Measurements from ENCODE around the gene VARS2. TPM values are rescaled to one million over a fixed set of nuclear protein-coding genes. Genes with fewer than 3 reads are reported as not detected.

The VARS2 gene
- total RNA-seq, 1 donor from 2014 or later, result 28.1 TPM

DNA sequence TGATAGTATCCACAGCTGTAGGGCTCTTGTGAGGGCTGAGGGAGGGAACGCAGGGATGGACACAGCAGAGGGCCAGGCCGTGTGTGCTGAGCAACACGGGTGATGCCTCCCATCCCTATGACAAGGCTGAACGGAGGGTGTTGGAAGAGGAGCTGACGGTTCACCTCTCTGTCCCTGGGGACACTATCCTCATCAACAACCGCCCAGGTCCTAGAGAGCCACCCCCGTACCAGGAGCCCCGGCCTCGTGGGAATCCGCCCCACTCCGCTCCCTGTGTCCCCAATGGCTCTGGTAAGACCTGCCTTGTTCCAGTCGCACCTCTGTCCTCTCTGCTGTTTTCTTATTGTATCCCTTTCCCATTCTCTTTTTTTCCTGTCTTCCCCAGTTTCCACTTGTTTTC lies 19.7 kb upstream of the VARS2 start:
- no peak for DNase-seq (ENCODE audit: low read depth)
- TF ChIP-seq, protein P1, sequence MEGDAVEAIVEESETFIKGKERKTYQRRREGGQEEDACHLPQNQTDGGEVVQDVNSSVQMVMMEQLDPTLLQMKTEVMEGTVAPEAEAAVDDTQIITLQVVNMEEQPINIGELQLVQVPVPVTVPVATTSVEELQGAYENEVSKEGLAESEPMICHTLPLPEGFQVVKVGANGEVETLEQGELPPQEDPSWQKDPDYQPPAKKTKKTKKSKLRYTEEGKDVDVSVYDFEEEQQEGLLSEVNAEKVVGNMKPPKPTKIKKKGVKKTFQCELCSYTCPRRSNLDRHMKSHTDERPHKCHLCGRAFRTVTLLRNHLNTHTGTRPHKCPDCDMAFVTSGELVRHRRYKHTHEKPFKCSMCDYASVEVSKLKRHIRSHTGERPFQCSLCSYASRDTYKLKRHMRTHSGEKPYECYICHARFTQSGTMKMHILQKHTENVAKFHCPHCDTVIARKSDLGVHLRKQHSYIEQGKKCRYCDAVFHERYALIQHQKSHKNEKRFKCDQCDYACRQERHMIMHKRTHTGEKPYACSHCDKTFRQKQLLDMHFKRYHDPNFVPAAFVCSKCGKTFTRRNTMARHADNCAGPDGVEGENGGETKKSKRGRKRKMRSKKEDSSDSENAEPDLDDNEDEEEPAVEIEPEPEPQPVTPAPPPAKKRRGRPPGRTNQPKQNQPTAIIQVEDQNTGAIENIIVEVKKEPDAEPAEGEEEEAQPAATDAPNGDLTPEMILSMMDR (conservative IDR thresholded peaks at IDR 0.05; ENCODE audit: low read depth, low read length), result no peak
- no peak overlapping the region for H3K4me3 ChIP-seq (ENCODE audit: low read depth, low read length)

DNA sequence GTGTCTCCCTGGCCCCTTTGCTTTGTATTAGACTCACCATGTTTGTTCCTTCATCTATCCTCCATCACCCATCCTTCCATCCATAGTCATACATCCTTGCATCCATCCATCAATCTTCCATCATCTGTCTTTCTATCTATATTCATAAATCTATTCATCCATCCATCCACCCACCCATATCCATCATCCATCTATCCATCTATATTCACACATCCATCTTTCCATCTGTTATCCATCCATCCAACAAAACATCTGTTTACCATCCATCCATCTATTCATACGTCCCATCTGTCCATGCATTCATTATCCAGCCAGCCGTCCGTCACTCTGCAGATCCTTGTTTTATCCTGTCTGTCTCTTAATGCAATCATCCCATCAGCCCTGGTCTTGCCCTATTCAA lies 19.1 kb upstream of the VARS2 start:
- TF ChIP-seq, protein P1 (conservative IDR thresholded peaks at IDR 0.05; ENCODE audit: low read depth, low read length), result no peak
- no peak overlapping the region for H3K4me3 ChIP-seq (ENCODE audit: low read depth, low read length)
- no peak for DNase-seq (ENCODE audit: low read depth)

DNA sequence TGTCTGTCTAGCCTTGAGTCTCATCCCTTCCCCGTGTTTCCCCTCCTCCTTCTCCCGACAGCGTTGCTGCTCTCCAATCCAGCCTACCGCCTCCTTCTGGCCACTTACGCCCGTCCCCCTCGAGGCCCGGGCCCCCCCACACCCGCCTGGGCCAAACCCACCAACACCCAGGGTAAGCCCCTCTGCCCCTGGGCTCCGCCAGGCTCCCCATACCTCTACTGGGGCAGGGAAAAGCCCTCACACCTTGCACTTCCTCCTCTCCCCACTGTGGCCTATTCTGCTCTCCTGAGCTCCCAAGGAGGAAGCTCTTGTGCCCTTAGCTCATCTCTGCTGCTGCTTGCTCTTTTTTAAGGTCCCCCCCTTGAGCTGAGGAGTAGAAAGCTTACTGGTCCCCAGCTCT lies 18.7 kb upstream of the VARS2 start:
- TF ChIP-seq, protein P1 (conservative IDR thresholded peaks at IDR 0.05; ENCODE audit: low read depth, low read length), result no peak
- DNase-seq (ENCODE audit: low read depth), result no peak
- H3K4me3 ChIP-seq (ENCODE audit: low read depth, low read length), result no peak overlapping the region

DNA sequence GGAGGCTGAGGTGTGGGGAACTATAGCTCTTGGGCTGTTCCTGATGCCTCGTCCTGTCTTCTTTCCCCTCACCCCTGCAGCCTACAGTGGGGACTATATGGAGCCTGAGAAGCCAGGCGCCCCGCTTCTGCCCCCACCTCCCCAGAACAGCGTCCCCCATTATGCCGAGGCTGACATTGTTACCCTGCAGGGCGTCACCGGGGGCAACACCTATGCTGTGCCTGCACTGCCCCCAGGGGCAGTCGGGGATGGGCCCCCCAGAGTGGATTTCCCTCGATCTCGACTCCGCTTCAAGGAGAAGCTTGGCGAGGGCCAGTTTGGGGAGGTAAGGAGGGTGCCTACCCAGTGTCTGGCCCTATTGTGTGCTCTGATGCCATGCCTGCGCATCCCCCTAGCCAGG lies 17.5 kb upstream of the VARS2 start:
- TF ChIP-seq, protein P1 (conservative IDR thresholded peaks at IDR 0.05; ENCODE audit: low read depth, low read length), result no peak
- no peak overlapping the region for H3K4me3 ChIP-seq (ENCODE audit: low read depth, low read length)
- no peak for DNase-seq (ENCODE audit: low read depth)

DNA sequence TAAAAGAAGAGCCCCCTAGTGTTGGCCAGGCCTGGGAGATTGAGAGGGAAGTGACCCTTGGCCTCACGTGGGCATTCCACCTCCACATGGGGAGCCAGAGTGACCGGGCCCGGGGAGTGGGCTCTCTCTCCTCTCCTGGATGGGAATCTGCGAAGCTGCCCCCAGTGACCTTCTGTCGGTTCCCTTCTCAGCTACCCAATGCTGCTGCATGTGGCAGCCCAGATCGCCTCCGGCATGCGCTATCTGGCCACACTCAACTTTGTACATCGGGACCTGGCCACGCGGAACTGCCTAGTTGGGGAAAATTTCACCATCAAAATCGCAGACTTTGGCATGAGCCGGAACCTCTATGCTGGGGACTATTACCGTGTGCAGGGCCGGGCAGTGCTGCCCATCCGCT lies 16.2 kb upstream of the VARS2 start:
- TF ChIP-seq, protein P1 (conservative IDR thresholded peaks at IDR 0.05; ENCODE audit: low read depth, low read length), result no peak
- no peak overlapping the region for H3K4me3 ChIP-seq (ENCODE audit: low read depth, low read length)
- no peak for DNase-seq (ENCODE audit: low read depth)

DNA sequence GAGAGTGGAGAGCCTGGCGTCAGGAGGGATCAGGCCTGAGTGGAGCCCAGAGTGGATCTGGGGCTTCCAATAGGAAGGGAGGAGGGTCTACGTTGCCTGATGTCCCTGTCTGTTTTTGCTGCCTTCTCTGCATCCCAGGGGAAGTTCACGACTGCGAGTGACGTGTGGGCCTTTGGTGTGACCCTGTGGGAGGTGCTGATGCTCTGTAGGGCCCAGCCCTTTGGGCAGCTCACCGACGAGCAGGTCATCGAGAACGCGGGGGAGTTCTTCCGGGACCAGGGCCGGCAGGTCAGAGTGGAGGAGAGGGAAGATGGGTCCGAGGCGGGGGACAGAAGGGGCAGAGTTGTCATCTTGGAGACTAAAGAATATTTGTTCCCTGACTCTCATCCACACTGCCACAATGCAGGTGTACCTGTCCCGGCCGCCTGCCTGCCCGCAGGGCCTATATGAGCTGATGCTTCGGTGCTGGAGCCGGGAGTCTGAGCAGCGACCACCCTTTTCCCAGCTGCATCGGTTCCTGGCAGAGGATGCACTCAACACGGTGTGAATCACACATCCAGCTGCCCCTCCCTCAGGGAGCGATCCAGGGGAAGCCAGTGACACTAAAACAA lies 15.2 kb upstream of the VARS2 start:
- no peak overlapping the region for H3K4me3 ChIP-seq (ENCODE audit: low read depth, low read length)
- TF ChIP-seq, protein P1 (conservative IDR thresholded peaks at IDR 0.05; ENCODE audit: low read depth, low read length), result no peak
- DNase-seq (ENCODE audit: low read depth), result no peak

DNA sequence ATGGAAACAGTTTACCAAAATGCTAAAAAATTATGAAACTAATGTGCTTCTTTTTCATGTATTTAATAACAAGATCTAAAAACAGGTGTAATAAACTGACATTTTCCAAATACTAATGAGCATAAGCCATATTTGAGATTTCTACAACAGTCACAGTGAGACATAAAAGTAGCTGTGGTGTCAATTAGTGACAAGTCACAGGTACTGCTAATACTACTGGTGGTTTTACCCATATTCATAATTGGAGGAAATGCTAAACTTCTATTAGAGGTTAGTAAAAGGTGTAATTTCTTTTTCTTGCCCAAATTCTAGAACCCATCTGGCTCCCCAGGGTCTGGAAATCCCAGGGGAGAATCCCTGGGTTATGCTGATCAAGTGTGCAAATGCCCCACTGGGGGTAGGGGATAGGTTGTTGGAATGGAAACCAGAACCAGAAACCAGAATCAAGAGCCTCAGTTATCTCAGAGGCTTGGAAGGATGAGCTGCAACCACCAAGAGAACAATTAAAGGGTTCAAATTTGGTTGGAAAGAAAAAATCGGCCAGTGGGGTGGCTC lies 13.1 kb upstream of the VARS2 start:
- DNase-seq (ENCODE audit: low read depth), result no peak
- H3K4me3 ChIP-seq (ENCODE audit: low read depth, low read length), result no peak overlapping the region
- TF ChIP-seq, protein P1 (conservative IDR thresholded peaks at IDR 0.05; ENCODE audit: low read depth, low read length), result no peak
